ENCODE measurements around the gene FRMD4A. TPM values are rescaled to one million over a fixed set of nuclear protein-coding genes. Genes with fewer than 3 reads are reported as not detected.
A peak's percentile ranks its signal among the peaks of the same experiment; 100 is the strongest.

Gene FRMD4A
- total RNA-seq, 2 donors from 2014 or later, result 1.5 to 2.1 TPM

DNA sequence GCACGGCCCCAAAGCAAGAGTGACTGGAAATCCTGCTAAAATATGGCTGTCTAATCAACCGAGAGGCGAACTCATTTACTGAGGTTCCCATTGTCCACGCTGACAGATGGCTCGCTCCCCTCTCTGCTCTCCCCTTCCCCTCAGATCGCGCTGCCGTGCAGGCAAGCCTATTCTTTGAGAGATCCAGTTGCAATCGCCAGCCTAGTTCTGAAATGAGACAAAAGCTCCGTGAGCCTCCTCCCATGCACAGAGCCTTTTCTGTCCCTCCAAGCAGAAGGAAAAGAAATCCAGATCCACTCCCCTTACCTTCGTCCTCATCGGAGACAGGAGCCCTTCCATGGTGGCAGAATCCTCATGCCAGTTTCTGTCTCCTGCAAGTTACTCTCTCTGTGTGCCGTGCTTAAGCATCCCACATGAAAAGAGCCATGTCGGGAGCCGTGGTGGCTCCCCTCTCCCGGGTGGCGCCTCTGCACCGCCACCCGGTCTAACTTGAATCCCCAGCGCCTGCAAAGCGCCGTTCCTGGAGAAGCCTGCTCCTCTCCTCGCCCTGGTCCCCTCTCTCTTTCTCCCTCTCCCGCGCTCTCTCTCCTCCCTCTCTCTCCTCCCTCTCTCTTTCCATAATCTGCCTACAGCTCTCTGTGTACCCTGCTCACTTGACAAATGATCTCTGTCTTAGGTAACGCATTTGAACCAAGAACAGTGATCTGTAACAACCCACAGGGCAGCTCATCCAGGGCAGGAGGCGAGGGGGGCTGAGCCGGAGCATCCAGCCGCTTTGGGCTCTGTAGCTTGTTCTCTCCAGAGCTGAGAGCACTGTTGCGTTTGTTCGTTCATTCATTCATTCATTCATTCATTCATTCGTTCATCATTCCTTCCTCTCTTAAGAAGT is 156.8 kb downstream of the FRMD4A start:
- Mint-ChIP-seq H3K9me3 (no peaks in the 10 kb centered on the region), H3K27ac (peak overlapping the region in 1 of 2 donors; percentile 7), H3K36me3 (peaks cover 4% of the 10 kb centered on the region), H3K27me3 (peaks cover 57 to 80% of the 10 kb centered on the region in 2 donors), H3K4me1 (ENCODE audit: low read depth in 2 of 2) (peaks cover 11 to 13% of the 10 kb centered on the region in 2 donors), H3K4me3 (peak overlapping the region; percentile 57)
- DNase-seq (ENCODE audit: low spot score) (no peak), ATAC-seq (peak; percentile 20 to 36)

DNA sequence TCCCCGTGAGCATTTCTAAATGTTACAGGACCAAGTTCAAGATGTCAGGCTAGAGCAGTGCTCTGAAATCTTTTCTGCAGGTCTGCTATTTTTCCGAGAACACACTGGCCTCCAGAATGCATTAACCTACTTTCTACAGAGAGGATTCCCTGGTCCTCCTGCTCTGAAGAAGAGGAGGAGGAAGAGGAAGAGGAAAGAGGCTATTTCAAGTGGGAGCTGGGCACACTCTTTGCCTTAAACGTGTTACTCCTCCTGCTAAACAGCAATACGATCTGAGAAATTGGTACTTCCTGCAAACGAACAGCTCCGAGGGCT is 157.4 kb downstream of the FRMD4A start:
- DNase-seq (ENCODE audit: low spot score), result no peak
- no peak overlapping the region for H3K27ac Mint-ChIP-seq
- peak overlapping the region; percentile 57 for H3K4me3 Mint-ChIP-seq
- peaks cover 11 to 13% of the 10 kb centered on the region in 2 donors for H3K4me1 Mint-ChIP-seq (ENCODE audit: low read depth in 2 of 2)
- H3K9me3 Mint-ChIP-seq, result no peaks in the 10 kb centered on the region
- H3K27me3 Mint-ChIP-seq, result peaks cover 56 to 82% of the 10 kb centered on the region in 2 donors
- no peak for ATAC-seq
- H3K36me3 Mint-ChIP-seq, result peaks cover 4% of the 10 kb centered on the region

DNA sequence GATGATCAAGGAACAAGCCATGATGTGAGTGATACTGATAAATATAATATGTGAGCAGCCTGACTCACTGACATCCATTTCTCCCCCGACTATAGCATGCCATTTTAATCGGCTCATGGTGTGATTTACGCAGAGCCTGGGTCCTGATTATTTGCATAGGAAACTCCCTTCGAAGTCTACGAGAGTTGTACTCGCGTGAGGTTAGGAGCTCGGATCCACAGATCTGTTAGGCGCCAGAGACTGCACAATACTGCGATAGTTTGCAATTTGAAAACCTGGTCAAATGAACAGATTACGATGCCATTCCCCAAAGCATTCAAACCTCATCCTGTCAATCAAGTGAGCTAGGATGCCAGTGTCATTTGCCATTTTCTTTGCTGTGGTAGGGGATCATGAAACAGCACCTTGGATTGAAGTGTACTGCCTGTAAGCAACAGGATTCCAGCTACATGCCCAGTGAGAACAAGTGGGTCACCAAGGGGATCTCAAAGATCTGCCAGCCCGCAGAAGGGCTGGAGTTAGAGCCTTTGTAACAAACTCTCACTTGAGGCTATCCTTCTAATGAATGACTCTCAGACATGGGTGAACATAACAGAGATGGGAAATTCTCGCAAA is 158.3 kb downstream of the FRMD4A start:
- Mint-ChIP-seq H3K27ac (no peak overlapping the region), H3K9me3 (no peaks in the 10 kb centered on the region), H3K27me3 (peaks cover 58 to 83% of the 10 kb centered on the region in 2 donors)

DNA sequence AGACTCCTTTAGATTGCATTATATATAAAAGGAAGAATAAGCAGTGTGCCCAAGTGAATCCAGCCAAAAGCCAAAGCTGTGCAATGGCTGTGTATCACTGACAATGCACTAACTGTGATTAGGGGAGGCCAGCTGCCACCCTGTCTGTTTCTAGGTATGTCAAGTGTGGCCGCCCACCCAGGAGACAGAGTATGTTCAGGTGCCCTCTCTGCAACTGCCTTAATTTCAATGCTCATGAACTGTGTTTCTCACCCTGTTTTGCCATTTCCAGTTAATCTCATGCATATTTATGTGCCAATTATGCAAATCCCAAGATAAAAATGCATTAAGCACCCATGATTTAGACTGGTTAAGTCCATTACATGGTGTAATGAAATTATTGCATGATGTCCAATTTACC is 159.4 kb downstream of the FRMD4A start:
- ATAC-seq (no peak), DNase-seq (ENCODE audit: low spot score) (no peak)
- H3K4me3 Mint-ChIP-seq, result no peak overlapping the region
- H3K27me3 Mint-ChIP-seq, result peaks cover 56 to 81% of the 10 kb centered on the region in 2 donors
- H3K4me1 Mint-ChIP-seq (ENCODE audit: low read depth in 2 of 2), result peaks cover 11 to 13% of the 10 kb centered on the region in 2 donors
- no peaks in the 10 kb centered on the region for H3K36me3 Mint-ChIP-seq
- H3K9me3 Mint-ChIP-seq, result no peaks in the 10 kb centered on the region
- H3K27ac Mint-ChIP-seq, result no peak overlapping the region

More for the DNA sequence above, 158.3 kb downstream of the FRMD4A start:
- DNase-seq (ENCODE audit: low spot score) (no peak), ATAC-seq (no peak)
- Mint-ChIP-seq H3K4me1 (ENCODE audit: low read depth in 2 of 2) (peaks cover 11 to 13% of the 10 kb centered on the region in 2 donors), H3K36me3 (peaks cover 4% of the 10 kb centered on the region), H3K4me3 (no peak overlapping the region)

DNA sequence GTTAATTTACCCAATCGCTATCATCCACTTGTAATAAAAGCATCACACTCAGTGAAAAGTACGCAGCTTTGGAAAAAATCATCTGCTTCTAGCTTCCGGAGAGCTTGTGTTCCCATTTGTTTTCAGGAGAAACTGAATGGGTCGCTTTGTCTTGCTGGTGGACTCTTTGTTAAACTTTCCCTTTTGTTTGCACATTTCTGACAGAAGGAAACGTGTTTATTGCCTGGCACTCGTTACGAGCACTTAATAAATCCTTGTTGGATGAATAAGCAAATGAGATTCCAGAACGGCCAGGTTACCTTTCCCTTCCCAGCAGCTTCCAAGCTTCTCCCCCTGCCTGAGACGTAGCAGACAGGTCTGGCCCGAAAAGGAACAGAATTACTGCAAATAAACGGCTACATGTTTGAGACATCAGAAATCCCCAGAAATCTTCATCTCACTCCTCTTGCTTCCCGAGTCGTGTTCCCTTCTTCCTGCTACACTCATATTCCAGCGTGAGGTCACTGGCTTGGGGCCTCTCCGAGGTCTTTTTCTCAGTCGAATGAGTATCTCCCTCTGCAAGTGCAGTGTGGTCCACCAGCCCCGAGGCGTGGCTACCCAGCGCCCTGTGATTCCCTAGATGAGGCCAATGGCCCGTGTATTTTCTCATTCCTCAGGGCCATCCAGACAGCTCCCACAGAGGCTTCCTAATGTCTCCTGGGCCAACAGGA is 167.2 kb downstream of the FRMD4A start:
- no peak for DNase-seq (ENCODE audit: low spot score)
- H3K36me3 Mint-ChIP-seq, result no peaks in the 10 kb centered on the region
- no peaks in the 10 kb centered on the region for H3K4me1 Mint-ChIP-seq (ENCODE audit: low read depth in 2 of 2)
- H3K4me3 Mint-ChIP-seq, result no peak overlapping the region
- no peaks in the 10 kb centered on the region for H3K9me3 Mint-ChIP-seq
- peaks cover 30 to 60% of the 10 kb centered on the region in 2 donors for H3K27me3 Mint-ChIP-seq
- no peak overlapping the region for H3K27ac Mint-ChIP-seq
- no peak for ATAC-seq

DNA sequence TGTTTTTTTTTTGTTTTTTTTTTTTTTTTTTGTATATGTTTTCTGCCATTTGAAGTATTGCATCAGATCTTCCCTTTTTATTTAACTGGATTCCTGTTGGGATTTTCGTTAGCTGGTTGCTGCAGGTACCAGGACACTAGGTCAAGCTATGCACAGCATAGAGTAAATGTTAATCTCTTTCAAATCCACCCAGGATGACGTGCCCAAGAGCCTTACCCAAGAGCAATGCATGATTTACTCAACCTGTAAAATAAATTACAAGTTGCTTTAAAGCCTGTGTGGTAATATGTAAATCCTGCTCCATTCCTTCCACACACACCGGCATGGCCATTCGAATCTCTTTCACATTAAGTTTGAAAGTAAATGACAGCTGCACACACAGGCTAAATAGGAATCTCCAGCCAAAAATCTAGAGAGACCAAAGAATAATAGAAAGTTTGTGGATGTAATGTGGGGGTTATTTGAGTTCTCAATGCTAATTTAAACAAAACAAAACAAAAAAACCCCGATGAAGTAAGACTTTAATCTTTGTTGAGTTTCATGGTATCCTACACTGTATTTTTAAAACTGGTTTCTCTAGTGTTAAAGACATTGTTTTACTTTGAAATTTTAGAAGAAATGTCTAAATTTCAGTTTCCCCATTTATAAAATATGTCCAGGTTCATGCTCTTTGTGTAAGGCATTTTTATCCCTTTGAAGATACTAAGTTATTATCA is 167.9 kb downstream of the FRMD4A start:
- H3K27me3 Mint-ChIP-seq, result peaks cover 32 to 61% of the 10 kb centered on the region in 2 donors
- H3K36me3 Mint-ChIP-seq, result no peaks in the 10 kb centered on the region
- no peak for DNase-seq (ENCODE audit: low spot score)
- ATAC-seq, result no peak
- no peaks in the 10 kb centered on the region for H3K9me3 Mint-ChIP-seq
- no peaks in the 10 kb centered on the region for H3K4me1 Mint-ChIP-seq (ENCODE audit: low read depth in 2 of 2)
- H3K4me3 Mint-ChIP-seq, result no peak overlapping the region
- no peak overlapping the region for H3K27ac Mint-ChIP-seq

DNA sequence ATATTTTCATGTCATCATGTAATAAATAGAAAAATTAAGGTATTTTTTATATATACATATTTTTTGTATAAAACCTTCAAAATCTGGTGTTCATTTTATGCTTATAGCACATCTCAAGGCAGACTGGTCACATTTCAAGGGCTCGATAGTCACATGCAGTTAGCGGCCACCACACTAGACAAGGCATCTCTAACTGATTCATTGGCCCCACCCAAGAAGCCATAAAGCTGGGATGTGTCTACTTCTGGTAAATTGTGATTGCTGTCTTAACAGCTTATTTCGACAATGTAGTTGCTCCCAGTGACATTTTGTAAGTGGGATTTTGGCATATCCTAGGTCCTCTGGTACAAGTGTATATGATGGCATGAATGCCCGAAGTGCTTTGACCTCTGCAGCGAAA is 168.7 kb downstream of the FRMD4A start:
- no peaks in the 10 kb centered on the region for H3K4me1 Mint-ChIP-seq (ENCODE audit: low read depth in 2 of 2)
- H3K27ac Mint-ChIP-seq, result no peak overlapping the region
- H3K4me3 Mint-ChIP-seq, result no peak overlapping the region
- no peaks in the 10 kb centered on the region for H3K9me3 Mint-ChIP-seq
- DNase-seq (ENCODE audit: low spot score) (no peak), ATAC-seq (no peak)
- H3K27me3 Mint-ChIP-seq, result peaks cover 34 to 60% of the 10 kb centered on the region in 2 donors
- no peaks in the 10 kb centered on the region for H3K36me3 Mint-ChIP-seq

DNA sequence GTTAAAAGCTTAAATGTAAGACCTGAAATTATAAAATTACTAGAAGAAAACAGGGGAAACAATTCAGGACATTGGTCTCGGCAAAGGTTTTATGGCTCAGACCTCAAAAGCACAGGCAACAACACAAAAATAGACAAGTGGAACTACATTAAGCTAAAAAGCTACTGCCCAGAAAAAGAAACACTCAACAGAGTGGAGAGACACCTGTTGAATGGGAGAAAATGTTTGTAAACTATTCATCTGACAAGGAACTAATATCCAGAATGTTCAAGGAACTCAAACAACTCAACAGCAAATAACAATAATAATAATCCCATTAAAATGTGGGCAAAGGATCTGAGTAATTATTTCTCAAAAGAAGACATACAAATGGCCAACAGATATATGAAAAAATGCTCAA is 170.4 kb downstream of the FRMD4A start:
- Mint-ChIP-seq H3K27ac (no peak overlapping the region), H3K27me3 (peaks cover 29 to 58% of the 10 kb centered on the region in 2 donors), H3K36me3 (no peaks in the 10 kb centered on the region), H3K4me1 (ENCODE audit: low read depth in 2 of 2) (no peaks in the 10 kb centered on the region), H3K4me3 (no peak overlapping the region), H3K9me3 (no peaks in the 10 kb centered on the region)
- ATAC-seq (no peak), DNase-seq (ENCODE audit: low spot score) (no peak)

DNA sequence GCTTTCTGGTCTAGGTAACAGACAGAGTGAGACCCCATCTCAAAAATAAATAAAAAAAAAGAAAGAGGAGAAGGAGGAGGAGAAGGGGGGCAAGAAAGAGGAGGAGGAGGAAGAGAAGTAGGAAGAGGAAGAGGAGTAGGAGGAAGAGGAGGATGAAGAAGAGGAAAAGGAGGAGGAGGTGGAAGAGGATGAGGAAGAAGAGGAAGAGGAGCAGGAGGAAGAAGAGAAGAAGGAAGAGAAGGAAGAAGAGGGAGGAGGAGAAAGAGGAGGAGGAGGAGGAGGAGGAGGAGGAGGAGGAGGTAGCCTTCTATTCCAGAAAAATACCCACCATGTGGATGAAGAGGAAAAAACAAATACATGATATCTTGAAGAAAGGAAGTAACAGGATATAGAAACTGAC is 172.1 kb downstream of the FRMD4A start:
- DNase-seq (ENCODE audit: low spot score) (no peak), ATAC-seq (no peak)
- Mint-ChIP-seq H3K4me3 (no peak overlapping the region), H3K36me3 (no peaks in the 10 kb centered on the region), H3K4me1 (ENCODE audit: low read depth in 2 of 2) (no peaks in the 10 kb centered on the region), H3K27me3 (peaks cover 30 to 56% of the 10 kb centered on the region in 2 donors), H3K9me3 (no peaks in the 10 kb centered on the region), H3K27ac (no peak overlapping the region)

DNA sequence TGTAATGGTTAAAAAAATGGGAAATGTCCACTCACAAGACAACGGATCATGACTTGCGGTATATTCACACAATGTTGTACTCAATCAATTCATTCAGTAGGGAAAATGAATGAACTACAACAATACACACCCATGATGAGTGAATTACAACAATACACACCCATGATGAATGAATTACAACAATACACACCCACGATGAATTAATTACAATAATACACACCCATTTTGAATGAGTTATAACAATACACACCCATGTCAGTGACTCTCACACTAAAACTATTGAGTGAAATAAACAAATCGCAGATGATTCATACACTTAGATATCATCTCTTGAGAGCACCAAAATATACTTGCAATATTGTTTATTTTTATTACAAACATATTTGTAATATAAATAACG is 174.6 kb downstream of the FRMD4A start:
- H3K27ac Mint-ChIP-seq, result no peak overlapping the region
- ATAC-seq (no peak), DNase-seq (ENCODE audit: low spot score) (no peak)
- H3K4me1 Mint-ChIP-seq (ENCODE audit: low read depth in 2 of 2), result no peaks in the 10 kb centered on the region
- H3K4me3 Mint-ChIP-seq, result no peak overlapping the region
- peaks cover 23 to 41% of the 10 kb centered on the region in 2 donors for H3K27me3 Mint-ChIP-seq
- H3K36me3 Mint-ChIP-seq, result no peaks in the 10 kb centered on the region
- H3K9me3 Mint-ChIP-seq, result no peaks in the 10 kb centered on the region

DNA sequence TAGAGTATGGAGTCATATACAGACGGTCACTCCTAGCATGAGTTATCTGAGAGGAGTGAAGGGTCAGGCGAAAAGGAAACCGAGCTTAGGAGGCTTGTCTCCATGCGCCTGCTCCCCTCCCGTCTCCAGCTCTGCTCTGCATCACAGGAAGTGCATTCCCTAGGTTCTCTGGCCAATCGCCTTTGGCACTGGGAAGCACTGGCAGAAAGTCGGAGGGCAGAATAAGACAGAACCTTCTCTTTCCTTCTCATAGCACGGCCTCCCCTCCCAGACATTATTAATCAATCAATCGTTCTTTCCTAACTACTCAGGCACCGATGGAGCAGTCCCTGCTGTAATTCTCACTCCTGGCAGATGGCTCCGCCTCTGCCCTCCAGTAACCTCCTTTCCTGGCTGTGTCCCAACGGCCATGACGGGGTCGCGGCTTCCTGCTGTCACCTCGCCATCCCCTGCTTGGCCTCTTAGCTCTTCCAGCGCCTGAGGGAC is 177.1 kb downstream of the FRMD4A start:
- H3K36me3 Mint-ChIP-seq, result no peaks in the 10 kb centered on the region

DNA sequence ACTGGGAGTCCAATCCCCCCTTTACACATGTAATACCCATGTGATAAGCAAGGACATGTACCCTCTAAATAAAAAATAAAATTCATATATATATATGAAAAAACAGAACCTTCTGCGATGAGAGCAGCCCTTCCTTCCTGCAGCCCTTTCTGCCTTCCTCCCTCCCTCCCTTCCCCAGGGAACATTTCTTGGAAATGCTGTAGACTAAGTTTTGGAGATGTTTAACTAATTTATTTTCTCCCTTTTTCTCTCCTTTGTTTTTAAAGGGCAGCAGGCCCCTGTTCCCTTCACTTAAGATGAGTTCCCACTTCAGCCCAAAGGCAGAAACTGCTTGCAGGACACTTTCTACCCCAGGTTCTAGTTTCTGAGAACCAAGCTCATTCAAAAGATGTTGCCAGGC is 179.2 kb downstream of the FRMD4A start:
- DNase-seq (ENCODE audit: low spot score) (no peak), ATAC-seq (no peak)

More for the DNA sequence above, 177.1 kb downstream of the FRMD4A start:
- Mint-ChIP-seq H3K27ac (no peak overlapping the region), H3K27me3 (peaks cover 25 to 41% of the 10 kb centered on the region in 2 donors), H3K9me3 (no peaks in the 10 kb centered on the region), H3K4me1 (ENCODE audit: low read depth in 2 of 2) (no peaks in the 10 kb centered on the region), H3K4me3 (no peak overlapping the region)
- DNase-seq (ENCODE audit: low spot score) (no peak), ATAC-seq (peak in 1 of 2 donors; percentile 40)

DNA sequence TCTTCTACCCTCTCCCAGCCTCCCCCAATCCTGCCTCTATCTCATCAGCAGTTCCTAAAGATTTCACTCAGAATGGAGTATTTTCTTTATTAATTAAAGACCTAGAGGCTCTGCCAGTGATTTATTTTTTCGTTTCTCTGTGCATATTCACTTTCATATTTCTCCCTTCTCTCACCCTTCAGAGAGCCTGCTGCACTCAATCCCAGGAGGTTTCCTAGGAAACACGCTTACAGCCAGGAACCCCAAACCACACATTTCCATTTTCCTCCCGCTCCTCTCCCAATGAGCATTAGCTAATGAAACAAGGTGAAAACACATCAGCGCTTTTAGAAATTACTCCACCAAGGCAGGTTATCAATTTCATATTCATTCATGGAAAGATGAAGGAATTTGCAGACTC is 180.2 kb downstream of the FRMD4A start:
- no peak for DNase-seq (ENCODE audit: low spot score)
- Mint-ChIP-seq H3K27ac (no peak overlapping the region), H3K4me3 (no peak overlapping the region), H3K4me1 (ENCODE audit: low read depth in 2 of 2) (no peaks in the 10 kb centered on the region), H3K36me3 (no peaks in the 10 kb centered on the region), H3K27me3 (peaks cover 14 to 29% of the 10 kb centered on the region in 2 donors), H3K9me3 (no peaks in the 10 kb centered on the region)
- no peak for ATAC-seq

More for the DNA sequence above, 179.2 kb downstream of the FRMD4A start:
- Mint-ChIP-seq H3K27me3 (peaks cover 14 to 29% of the 10 kb centered on the region in 2 donors), H3K27ac (no peak overlapping the region), H3K4me3 (no peak overlapping the region), H3K4me1 (ENCODE audit: low read depth in 2 of 2) (no peaks in the 10 kb centered on the region), H3K36me3 (no peaks in the 10 kb centered on the region), H3K9me3 (no peaks in the 10 kb centered on the region)
